MM.1S (cell line): Measurements from ENCODE around the gene IPO11.

Source experiments
- DNase-seq: peaks from one replicate; pipeline ENCODE4 v3.0.0-alpha.2; 2015
- H2AFZ ChIP-seq: fragments of 300-600 bp; sonication (generic); 2 replicates; pipeline ENCODE4 v1.6.0; 2016; ENCODE audit warnings: antibody characterized with exemption, low read length
- H3F3A ChIP-seq: fragments of 300-600 bp; sonication (generic); 2 replicates; pipeline ENCODE4 v1.6.1; 2016; ENCODE audit warnings: mild to moderate bottlenecking, antibody characterized with exemption, low read length, moderate library complexity, mixed read lengths; ENCODE audit not compliant: insufficient read depth
- H3K27ac ChIP-seq: fragments of 300-600 bp; sonication (generic); 2 replicates; pipeline ENCODE4 v1.5.1; 2016; ENCODE audit warnings: mild to moderate bottlenecking, low read length
- H3K27me3 ChIP-seq: fragments of 300-600 bp; sonication (generic); replicated peaks from 2 replicates; pipeline ENCODE4 v1.6.0; 2016; ENCODE audit warnings: low read length; ENCODE audit not compliant: insufficient read depth
- H3K36me3 ChIP-seq: fragments of 300-600 bp; sonication (generic); replicated peaks from 2 replicates; pipeline ENCODE4 v1.6.1; 2016; ENCODE audit warnings: mild to moderate bottlenecking, low read length, mixed read lengths; ENCODE audit not compliant: insufficient read depth
- H3K4me1 ChIP-seq: fragments of 300-600 bp; sonication (generic); 2 replicates; pipeline ENCODE4 v1.6.1; 2016; ENCODE audit warnings: low read length, mixed read lengths
- H3K4me2 ChIP-seq: fragments of 300-600 bp; sonication (generic); 2 replicates; pipeline ENCODE4 v1.6.0; 2016; ENCODE audit warnings: low read depth, low read length
- H3K4me3 ChIP-seq: fragments of 300-600 bp; sonication (generic); 2 replicates; pipeline ENCODE4 v1.5.1; 2016; ENCODE audit warnings: low read length, mixed read lengths
- H3K79me2 ChIP-seq: fragments of 300-600 bp; sonication (generic); 2 replicates; pipeline ENCODE4 v1.6.1; 2016; ENCODE audit warnings: mixed run types, low read length, mixed read lengths
- H3K9ac ChIP-seq: fragments of 300-600 bp; sonication (generic); 2 replicates; pipeline ENCODE4 v1.6.1; 2016; ENCODE audit warnings: low read length, mixed read lengths
- H3K9me2 ChIP-seq: fragments of 300-600 bp; sonication (generic); replicated peaks from 2 replicates; pipeline ENCODE4 v1.6.1; 2016; ENCODE audit warnings: mild to moderate bottlenecking, low read length, mixed read lengths; ENCODE audit not compliant: insufficient read depth
- H3K9me3 ChIP-seq: fragments of 300-600 bp; sonication (generic); replicated peaks from 2 replicates; pipeline ENCODE4 v1.6.1; 2016; ENCODE audit warnings: mild to moderate bottlenecking, low read length, mixed read lengths; ENCODE audit not compliant: insufficient read depth
- H4K20me1 ChIP-seq: fragments of 300-600 bp; sonication (generic); 2 replicates; pipeline ENCODE4 v1.6.1; 2016; ENCODE audit warnings: mild to moderate bottlenecking, low read length, moderate library complexity, mixed read lengths; ENCODE audit not compliant: insufficient read depth
- CTCF ChIP-seq: fragments of 300-600 bp; sonication (generic); IDR thresholded peaks from 2 replicates; pipeline ENCODE4 v1.5.1; 2016; ENCODE audit warnings: antibody characterized with exemption, low read length, mixed read lengths
- EZH2 ChIP-seq: fragments of 300-600 bp; sonication (generic); optimal IDR thresholded peaks from 2 replicates; pipeline ENCODE3; 2017; ENCODE audit warnings: low read depth, mild to moderate bottlenecking, antibody characterized with exemption, low read length, mixed read lengths
- EZH2phosphoT487 ChIP-seq: fragments of 300-600 bp; sonication (generic); IDR thresholded peaks from 2 replicates; pipeline ENCODE4 v1.6.1; 2018; ENCODE audit warnings: antibody characterized with exemption, low read length

IPO11 gene

GRCh38 chr5:62607615-62608014, 195.1 kb downstream of the IPO11 start:
- Histone ChIP-seq H3K4me3 (no peak overlapping the region), H3F3A (no peaks in the 10 kb centered on the region), H2AFZ (no peak overlapping the region), H3K79me2 (no peaks in the 10 kb centered on the region), H3K9me2 (no peaks in the 10 kb centered on the region), H3K27ac (no peak overlapping the region), H3K4me2 (no peak overlapping the region), H4K20me1 (no peaks in the 10 kb centered on the region), H3K9ac (no peak overlapping the region), H3K9me3 (no peaks in the 10 kb centered on the region), H3K36me3 (no peaks in the 10 kb centered on the region; the same call in 1 of the 2 replicates), H3K27me3 (no peaks in the 10 kb centered on the region), H3K4me1 (peaks cover 17% of the 10 kb centered on the region; the same call in 1 of the 2 replicates)
- DNase-seq: no peak
- TF ChIP-seq CTCF (no peak), EZH2phosphoT487 (no peak), EZH2 (no peak)

GRCh38 chr5:62608529-62609511, 196.3 kb downstream of the IPO11 start:
- no peak overlapping the region for H3K4me3 ChIP-seq
- no peaks in the 10 kb centered on the region for H4K20me1 ChIP-seq
- no peak overlapping the region for H3K27ac ChIP-seq
- no peak overlapping the region for H3K9ac ChIP-seq
- no peaks in the 10 kb centered on the region for H3K9me2 ChIP-seq
- peaks cover 17% of the 10 kb centered on the region; the same call in 1 of the 2 replicates for H3K4me1 ChIP-seq
- H3K4me2 ChIP-seq: no peak overlapping the region
- no peaks in the 10 kb centered on the region for H3K9me3 ChIP-seq
- no peak overlapping the region for H2AFZ ChIP-seq
- no peaks in the 10 kb centered on the region for H3K27me3 ChIP-seq
- no peak for TF ChIP-seq EZH2phosphoT487
- no peak for DNase-seq
- H3F3A ChIP-seq: no peaks in the 10 kb centered on the region
- no peaks in the 10 kb centered on the region for H3K36me3 ChIP-seq
- H3K79me2 ChIP-seq: no peaks in the 10 kb centered on the region

GRCh38 chr5:62614355-62614754, 201.8 kb downstream of the IPO11 start:
- H4K20me1 ChIP-seq: no peaks in the 10 kb centered on the region
- no peak overlapping the region for H3K4me3 ChIP-seq
- peaks cover 22% of the 10 kb centered on the region for H3F3A ChIP-seq
- peaks cover 32% of the 10 kb centered on the region for H3K4me1 ChIP-seq
- H3K9me3 ChIP-seq: no peaks in the 10 kb centered on the region
- no peak overlapping the region for H3K27ac ChIP-seq
- no peak for DNase-seq
- no peak overlapping the region for H2AFZ ChIP-seq
- H3K27me3 ChIP-seq: no peaks in the 10 kb centered on the region
- H3K79me2 ChIP-seq: no peaks in the 10 kb centered on the region
- TF ChIP-seq EZH2phosphoT487 (no peak), EZH2 (no peak), CTCF (no peak)
- H3K9ac ChIP-seq: no peak overlapping the region
- no peaks in the 10 kb centered on the region for H3K36me3 ChIP-seq
- H3K9me2 ChIP-seq: no peaks in the 10 kb centered on the region
- H3K4me2 ChIP-seq: no peak overlapping the region
